Natural killer cell treated with Interleukin-12 subunit alpha and Interleukin-12 subunit beta and Interleukin-15 and Interleukin-18, amount 100 ng/mL, for 72 hours (primary cell): ENCODE results near the gene RAMP2. TPM values are rescaled to one million over a fixed set of nuclear protein-coding genes. Genes with fewer than 3 reads are reported as not detected.
"Not testable (repeated sequence)": the region's sequence is repeated elsewhere in the genome, so short reads cannot be mapped to it uniquely, and the experiment has no call there.

Source experiments
- ATAC-seq, 2 donors: fragments of 150-1000 bp; cut with Tn5 transposase in 1 of 2; sonication (Bioruptor Pico), chemical (Tn5 transposase) in 1 of 2; 2 replicates each; pipeline ENCODE4 v1.10.0; 2021
- DNase-seq: peaks from one replicate; pipeline ENCODE4 v3.0.0; 2022; ENCODE audit warnings: low spot score
- H3K27ac Mint-ChIP-seq, 2 donors: 1 replicate in 1 of 2; 2 replicates in 1 of 2; pipeline ENCODE4 v1.8.0; 2022; ENCODE audit warnings: mixed read lengths in 2 of 2, mild to moderate bottlenecking in 1 of 2, moderate library complexity in 1 of 2
- H3K27me3 Mint-ChIP-seq, 2 donors: 1 replicate in 1 of 2; 2 replicates in 1 of 2; pipeline ENCODE4 v1.8.0; 2022; ENCODE audit warnings: mixed read lengths in 2 of 2
- H3K36me3 Mint-ChIP-seq: one replicate; pipeline ENCODE4 v1.8.0; 2022; ENCODE audit warnings: mixed read lengths
- H3K4me1 Mint-ChIP-seq, 2 donors: 1 replicate in 1 of 2; 2 replicates in 1 of 2; pipeline ENCODE4 v1.8.0; 2022; ENCODE audit warnings: low read depth in 2 of 2, mixed read lengths in 2 of 2, mild to moderate bottlenecking in 1 of 2
- H3K4me3 Mint-ChIP-seq: one replicate; pipeline ENCODE4 v1.8.0; 2022; ENCODE audit warnings: mixed read lengths
- H3K9me3 Mint-ChIP-seq: 2 replicates; pipeline ENCODE4 v1.8.0; 2022; ENCODE audit warnings: mixed read lengths
- total RNA-seq, 2 donors: library from RNA; stranded (reverse); gene quantifications; one replicate each; pipeline ENCODE4 v1.2.3, GENCODE V29; 2022

RAMP2 gene
- not detected for total RNA-seq

GRCh38 chr17:42760652-42761581 is at the start of gene RAMP2:
TSS of gene RAMP2 (plus strand) at chr17:42761227. CDS start at chr17:42761262, 35 bp downstream.
- peak; percentile 33 to 47 for ATAC-seq
- Mint-ChIP-seq H3K4me1 (peaks cover 0 to 4% of the 10 kb centered on the region in 2 donors), H3K27me3 (peaks cover 54 to 62% of the 10 kb centered on the region in 2 donors), H3K27ac (no peak within 1 kb of the TSS), H3K9me3 (no peaks in the 10 kb centered on the region), H3K36me3 (no peaks in the 10 kb centered on the region), H3K4me3 (peak within 1 kb of the TSS; percentile 41)
- no peak for DNase-seq

GRCh38 chr17:42720996-42721583 is 39.9 kb upstream of the RAMP2 start:
- ATAC-seq (peak in 1 of 2 donors; percentile 64), DNase-seq (no peak)
- Mint-ChIP-seq H3K27me3 (no peaks in the 10 kb centered on the region), H3K4me3 (no peak overlapping the region), H3K4me1 (no peaks in the 10 kb centered on the region), H3K9me3 (no peaks in the 10 kb centered on the region), H3K27ac (no peak overlapping the region), H3K36me3 (peaks cover 21% of the 10 kb centered on the region)

- Mint-ChIP-seq H3K4me1 (no peaks in the 10 kb centered on the region), H3K27me3 (no peaks in the 10 kb centered on the region), H3K4me3 (no peak overlapping the region), H3K9me3 (no peaks in the 10 kb centered on the region), H3K27ac (no peak overlapping the region), H3K36me3 (peaks cover 15% of the 10 kb centered on the region)
- DNase-seq = no peak
- no peak for ATAC-seq
Observed at GRCh38 chr17:42723636-42724035, 37.4 kb upstream of the RAMP2 start.

GRCh38 chr17:42725143-42725542 is 35.9 kb upstream of the RAMP2 start:
- Mint-ChIP-seq H3K27me3 (no peaks in the 10 kb centered on the region), H3K27ac (no peak overlapping the region), H3K36me3 (peaks cover 8% of the 10 kb centered on the region), H3K9me3 (no peaks in the 10 kb centered on the region), H3K4me1 (no peaks in the 10 kb centered on the region), H3K4me3 (no peak overlapping the region)
- DNase-seq (no peak), ATAC-seq (no peak)

GRCh38 chr17:42740699-42741098 is 20.3 kb upstream of the RAMP2 start:
- Mint-ChIP-seq H3K27ac (no peak overlapping the region), H3K27me3 (no peaks in the 10 kb centered on the region), H3K9me3 (no peaks in the 10 kb centered on the region), H3K4me1 (peaks cover 16 to 17% of the 10 kb centered on the region in 2 donors), H3K36me3 (no peaks in the 10 kb centered on the region), H3K4me3 (no peak overlapping the region)
- DNase-seq (no peak), ATAC-seq (no peak)

- not testable (repeated sequence) for DNase-seq, ATAC-seq, H3K36me3 Mint-ChIP-seq, H3K9me3 Mint-ChIP-seq, H3K27me3 Mint-ChIP-seq, H3K4me3 Mint-ChIP-seq
- Mint-ChIP-seq H3K4me1 (peaks cover 16 to 17% of the 10 kb centered on the region in 2 donors), H3K27ac (peak overlapping the region in 1 of 2 donors; percentile 51)
Observed at GRCh38 chr17:42742916-42743315, 18.1 kb upstream of the RAMP2 start.

GRCh38 chr17:42743595-42744282 is 17.3 kb upstream of the RAMP2 start:
- Mint-ChIP-seq H3K27ac (peak overlapping the region; percentile 47 to 88), H3K27me3 (peaks cover 6 to 8% of the 10 kb centered on the region in 2 donors), H3K4me3 (peak overlapping the region; percentile 89), H3K36me3 (no peaks in the 10 kb centered on the region), H3K4me1 (peaks cover 16 to 17% of the 10 kb centered on the region in 2 donors), H3K9me3 (no peaks in the 10 kb centered on the region)
- DNase-seq (no peak), ATAC-seq (no peak)

- no peaks in the 10 kb centered on the region for H3K9me3 Mint-ChIP-seq
- ATAC-seq (peak; percentile 77 to 82), DNase-seq (peak; percentile 67)
- H3K4me3 Mint-ChIP-seq = peak overlapping the region; percentile 89
- peaks cover 8 to 11% of the 10 kb centered on the region in 2 donors for H3K27me3 Mint-ChIP-seq
- peaks cover 16 to 17% of the 10 kb centered on the region in 2 donors for H3K4me1 Mint-ChIP-seq
- H3K36me3 Mint-ChIP-seq = no peaks in the 10 kb centered on the region
- peak overlapping the region; percentile 47 to 88 for H3K27ac Mint-ChIP-seq
Observed at GRCh38 chr17:42744283-42744805, 16.7 kb upstream of the RAMP2 start.

- no peaks in the 10 kb centered on the region for H3K9me3 Mint-ChIP-seq
- peak within 1 kb of the TSS; percentile 47 to 88 for H3K27ac Mint-ChIP-seq
- peak within 1 kb of the TSS; percentile 89 for H3K4me3 Mint-ChIP-seq
- no peaks in the 10 kb centered on the region for H3K36me3 Mint-ChIP-seq
- peaks cover 16 to 17% of the 10 kb centered on the region in 2 donors for H3K4me1 Mint-ChIP-seq
- peaks cover 8 to 12% of the 10 kb centered on the region in 2 donors for H3K27me3 Mint-ChIP-seq
- peak; percentile 94 for DNase-seq
- peak; percentile 97 for ATAC-seq
Observed at GRCh38 chr17:42744806-42745617, 16.0 kb upstream of the RAMP2 start, which contains the start of gene EZH1. TSS of gene EZH1 (minus strand) at chr17:42745040. CDS start at chr17:42728941, 16,099 bp downstream.

GRCh38 chr17:42748202-42748907 is 12.7 kb upstream of the RAMP2 start:
- Mint-ChIP-seq H3K27me3 (peaks cover 16 to 22% of the 10 kb centered on the region in 2 donors), H3K36me3 (no peaks in the 10 kb centered on the region), H3K9me3 (no peaks in the 10 kb centered on the region), H3K27ac (no peak overlapping the region), H3K4me3 (no peak overlapping the region), H3K4me1 (peaks cover 14 to 16% of the 10 kb centered on the region in 2 donors)
- ATAC-seq (no peak), DNase-seq (no peak)

- Mint-ChIP-seq H3K27ac (no peak overlapping the region), H3K27me3 (peaks cover 20 to 26% of the 10 kb centered on the region in 2 donors), H3K9me3 (no peaks in the 10 kb centered on the region), H3K36me3 (no peaks in the 10 kb centered on the region), H3K4me1 (peaks cover 7 to 8% of the 10 kb centered on the region in 2 donors), H3K4me3 (no peak overlapping the region)
- no peak for DNase-seq
- ATAC-seq = no peak
Observed at GRCh38 chr17:42748908-42749798, 11.9 kb upstream of the RAMP2 start.
